Measurements from ENCODE around the gene GMCL1.

GMCL1 gene

DNA sequence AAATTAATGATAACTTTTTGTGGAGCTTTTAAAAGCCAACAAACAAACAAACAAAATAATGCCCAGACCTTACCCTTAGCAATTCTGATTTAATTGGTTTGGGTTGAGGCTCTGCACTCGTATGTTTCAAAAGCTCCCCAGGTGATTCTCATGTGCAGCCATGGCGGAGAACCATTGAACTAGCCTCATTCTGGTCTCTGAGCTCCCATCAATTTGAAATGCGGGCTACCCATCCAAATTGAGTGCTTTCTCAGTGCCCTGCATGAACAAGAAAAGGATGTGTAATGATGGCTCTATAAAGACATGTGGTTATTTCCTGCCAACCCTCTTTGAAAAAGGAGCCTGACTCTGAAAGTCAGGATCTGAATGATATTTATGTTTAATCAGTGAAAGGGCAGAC lies 93.7 kb downstream of the GMCL1 start:
- H3K27ac Mint-ChIP-seq, result peak overlapping the region in 1 of 2 donors; percentile 20

DNA sequence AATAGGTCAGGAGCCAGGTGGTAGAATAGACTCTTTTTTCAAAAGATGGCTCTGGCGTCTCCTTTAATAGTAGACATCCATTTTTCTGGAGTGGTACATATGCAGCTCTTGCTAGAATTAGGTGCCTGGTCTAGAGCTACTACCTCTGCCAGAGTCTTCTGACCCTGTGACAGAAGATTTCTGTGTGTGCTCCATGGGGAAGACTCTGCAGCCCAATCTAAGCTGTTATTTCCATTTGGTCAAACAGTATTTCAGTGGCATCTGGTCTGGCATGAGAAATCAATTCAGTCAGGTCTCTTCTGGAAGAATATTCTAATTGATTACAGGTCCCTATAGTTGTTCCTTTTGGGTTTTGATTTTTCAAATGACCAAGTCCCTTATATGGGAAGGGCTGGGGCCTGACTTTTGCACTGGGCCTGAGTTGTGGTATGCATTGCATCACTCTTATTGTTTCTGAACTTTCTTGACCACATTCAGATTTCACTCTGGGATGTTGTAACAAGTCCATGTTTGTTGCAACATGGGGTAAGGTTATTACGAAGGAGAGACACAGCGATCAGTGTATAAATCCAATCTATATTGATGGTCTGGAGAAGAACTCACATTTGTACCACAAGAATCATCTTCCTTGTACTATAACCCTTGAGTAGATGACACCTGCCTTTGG lies 97.5 kb downstream of the GMCL1 start:
- DNase-seq, result no peak
- Mint-ChIP-seq H3K4me3 (no peak overlapping the region), H3K27ac (peak overlapping the region in 1 of 2 donors; percentile 63), H3K27me3 (no peaks in the 10 kb centered on the region), H3K9me3 (no peaks in the 10 kb centered on the region), H3K4me1 (peaks cover 32% of the 10 kb centered on the region)
- peak; percentile 81 for ATAC-seq

More for the DNA sequence above, 93.7 kb downstream of the GMCL1 start:
- ATAC-seq (no peak), DNase-seq (no peak)
- Mint-ChIP-seq H3K4me3 (no peak overlapping the region), H3K27me3 (no peaks in the 10 kb centered on the region), H3K9me3 (no peaks in the 10 kb centered on the region), H3K4me1 (peaks cover 27% of the 10 kb centered on the region)

All from stimulated activated naive CD8-positive, alpha-beta T cell treated with anti-CD3 and anti-CD28 coated beads, Interleukin-15, amount 100 ng/mL, for 72 hours (primary cell).